A549 treated with Mapracorat at 1 μM for 4 hours (cell line): ENCODE data around the gene SLAIN1. TPM values are rescaled to one million over a fixed set of nuclear protein-coding genes. Genes with fewer than 3 reads are reported as not detected.

ENCODE experiments used
- total RNA-seq: library from RNA; stranded (reverse); fragments of 200-300 nt; extraction: Qiagen RNA extraction; gene quantifications from 5 replicates; pipeline ENCODE4 v1.2.3, GENCODE V29; 2022

The SLAIN1 gene
- 0.42 to 0.71 TPM (median 0.48 TPM) in 5 replicates for total RNA-seq

DNA sequence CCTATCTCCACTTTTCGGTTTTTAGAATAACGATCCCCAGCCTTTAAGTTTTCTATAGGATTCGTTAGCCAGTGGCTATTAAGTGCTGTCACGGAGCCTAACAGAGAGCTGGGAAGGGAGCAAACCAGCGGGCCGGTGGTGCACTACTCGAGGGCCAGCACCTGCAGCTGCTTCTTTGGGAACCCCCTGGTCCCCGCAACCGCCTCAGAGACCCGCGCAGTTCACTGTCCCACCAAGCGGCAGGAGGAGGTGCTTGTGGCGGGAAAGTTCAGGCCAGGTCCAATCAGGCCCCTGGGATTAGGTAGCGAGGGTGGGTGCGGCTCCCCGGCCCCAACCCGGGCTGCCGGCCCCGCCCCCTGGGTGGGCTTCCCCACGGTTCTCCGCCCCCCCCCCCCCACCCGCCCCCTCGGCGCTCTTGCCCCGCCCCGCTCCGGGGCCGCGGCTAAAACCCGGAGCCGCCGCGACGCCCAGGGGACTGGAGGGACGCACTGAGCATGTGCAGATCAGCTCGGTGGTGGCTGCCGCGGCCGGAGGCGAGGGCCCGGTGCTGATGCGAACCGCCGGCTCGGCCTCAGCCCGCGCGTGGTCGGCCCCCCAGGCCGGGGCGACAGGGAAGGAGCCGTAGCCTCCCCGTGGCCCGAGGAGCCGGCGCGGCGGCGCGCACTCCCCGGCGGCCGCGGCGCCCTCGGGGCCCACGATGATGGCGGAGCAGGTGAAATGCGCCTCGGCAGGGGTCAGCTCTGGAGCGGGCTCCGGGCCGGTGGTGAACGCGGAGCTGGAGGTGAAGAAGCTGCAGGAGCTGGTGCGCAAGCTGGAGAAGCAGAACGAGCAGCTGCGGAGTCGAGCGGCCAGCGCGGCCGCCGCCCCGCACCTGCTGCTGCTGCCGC lies at the start of gene SLAIN1:
TSS of gene SLAIN1 (plus strand) at position 471 of the 887 bp plus-strand sequence. CDS start at position 698, 227 bp downstream.

Other genes starting within 250 kb of the SLAIN1 start
- 0.50 to 0.88 TPM (median 0.72 TPM) in 5 replicates for gene SCEL, start 162.0 kb upstream of the SLAIN1 start, total RNA-seq
- gene EDNRB, start 221.1 kb downstream of the SLAIN1 start, total RNA-seq, result not detected in 5 replicates